A673 (cell line): ENCODE data around the gene SLC40A1. TPM values are rescaled to one million over a fixed set of nuclear protein-coding genes. Genes with fewer than 3 reads are reported as not detected.

ENCODE experiments used
- BruUV-seq: library from RNA; stranded (reverse); fragments of 400-500 nt; replicated peaks from 2 replicates; lab custom pipeline; 2021; lab: Mats Ljungman, UMichigan
- CTCF ChIA-PET: fragments of 300-600 bp; sonication (Branson Sonifier 250); formaldehyde crosslinking; loops from one replicate; lab custom pipeline; 2022; ENCODE audit warnings: antibody characterized with exemption; lab: Charles Lee
- POLR2A ChIA-PET: fragments of 300-600 bp; sonication (Branson Sonifier 250); formaldehyde crosslinking; loops from one replicate; lab custom pipeline; 2022; ENCODE audit warnings: antibody characterized with exemption; ENCODE audit not compliant: low non-redundant PET; lab: Charles Lee
- DNase-seq: peaks from one replicate; pipeline ENCODE4 v3.0.0-alpha.2; 2015; ENCODE audit warnings: low spot score
- H3K27ac ChIP-seq: fragments of 200-600 bp; sonication (generic); 2 replicates; pipeline ENCODE4 v1.5.1; 2016; ENCODE audit warnings: mixed run types, low read depth, mild to moderate bottlenecking, mixed read lengths, antibody characterized with exemption, low read length; ENCODE audit not compliant: poor library complexity, severe bottlenecking
- H3K27me3 ChIP-seq: fragments of 200-600 bp; sonication (generic); replicated peaks from 2 replicates; pipeline ENCODE4 v1.6.1; 2017; ENCODE audit warnings: mixed run types, low read depth, mild to moderate bottlenecking, mixed read lengths, antibody characterized with exemption, low read length; ENCODE audit not compliant: insufficient read depth, poor library complexity
- H3K36me3 ChIP-seq: fragments of 200-600 bp; sonication (generic); 2 replicates; pipeline ENCODE4 v1.6.1; 2016; ENCODE audit warnings: mixed run types, mild to moderate bottlenecking, mixed read lengths, antibody characterized with exemption, low read length; ENCODE audit not compliant: insufficient read depth, poor library complexity, severe bottlenecking
- H3K4me1 ChIP-seq: fragments of 200-600 bp; sonication (generic); 2 replicates; pipeline ENCODE4 v1.6.1; 2017; ENCODE audit warnings: mixed run types, mild to moderate bottlenecking, mixed read lengths, antibody characterized with exemption, low read length; ENCODE audit not compliant: insufficient read depth, poor library complexity, severe bottlenecking
- H3K4me3 ChIP-seq: fragments of 200-600 bp; sonication (generic); 2 replicates; pipeline ENCODE4 v1.5.1; 2016; ENCODE audit warnings: low read depth, mixed run types, mild to moderate bottlenecking, mixed read lengths, low read length; ENCODE audit not compliant: poor library complexity, severe bottlenecking
- H3K9me3 ChIP-seq: fragments of 200-600 bp; sonication (generic); 2 replicates; pipeline ENCODE4 v1.6.1; 2016; ENCODE audit warnings: mixed run types, low read depth, mild to moderate bottlenecking, mixed read lengths, antibody characterized with exemption, low read length; ENCODE audit not compliant: poor library complexity, severe bottlenecking
- EZH2 ChIP-seq: fragments of 200-600 bp; sonication (generic); IDR thresholded peaks from 2 replicates; pipeline ENCODE4 v1.6.1; 2017; ENCODE audit warnings: borderline replicate concordance, low read depth, mild to moderate bottlenecking, mixed read lengths, antibody characterized with exemption, low read length; ENCODE audit not compliant: poor library complexity, severe bottlenecking
- intact Hi-C: fragments of 100-400 bp; cut with micrococcal nuclease; formaldehyde crosslinking; loops from one replicate; pipeline ENCODE4 v1.10.0; 2022; ENCODE audit not compliant: unreplicated experiment
- total RNA-seq: library from RNA; stranded (reverse); gene quantifications from 2 replicates; pipeline ENCODE4 v1.2.3, GENCODE V29; 2021
- TF ChIP-seq, protein P1 (sequence below): fragments of 300-800, 200-600 bp; sonication (generic); conservative IDR thresholded peaks from 2 replicates; pipeline ENCODE4 v1.5.1; 2017; ENCODE audit warnings: low read depth, mild to moderate bottlenecking, antibody characterized with exemption, low read length, moderate library complexity, mixed read lengths

SLC40A1 gene
- total RNA-seq, 1 experiment from 2014 or later = 1.9 TPM

GRCh38 chr2:189522435-189523151, 58.0 kb downstream of the SLC40A1 start:
- intact Hi-C loops = no loop called here
- Histone ChIP-seq H3K4me3 (no peak overlapping the region), H3K27me3 (no peaks in the 10 kb centered on the region), H3K27ac (no peak overlapping the region), H3K36me3 (no peaks in the 10 kb centered on the region), H3K9me3 (no peaks in the 10 kb centered on the region), H3K4me1 (no peaks in the 10 kb centered on the region)
- no peak for DNase-seq
- ChIA-PET POLR2A (interaction anchor here (0.6 kb wide), 1 partner anchor 140 kb away, joined by 3 read pairs; no protein-coding TSS in a partner anchor), CTCF (no interaction called here)
- no peak for TF ChIP-seq EZH2
- TF ChIP-seq, protein P1, sequence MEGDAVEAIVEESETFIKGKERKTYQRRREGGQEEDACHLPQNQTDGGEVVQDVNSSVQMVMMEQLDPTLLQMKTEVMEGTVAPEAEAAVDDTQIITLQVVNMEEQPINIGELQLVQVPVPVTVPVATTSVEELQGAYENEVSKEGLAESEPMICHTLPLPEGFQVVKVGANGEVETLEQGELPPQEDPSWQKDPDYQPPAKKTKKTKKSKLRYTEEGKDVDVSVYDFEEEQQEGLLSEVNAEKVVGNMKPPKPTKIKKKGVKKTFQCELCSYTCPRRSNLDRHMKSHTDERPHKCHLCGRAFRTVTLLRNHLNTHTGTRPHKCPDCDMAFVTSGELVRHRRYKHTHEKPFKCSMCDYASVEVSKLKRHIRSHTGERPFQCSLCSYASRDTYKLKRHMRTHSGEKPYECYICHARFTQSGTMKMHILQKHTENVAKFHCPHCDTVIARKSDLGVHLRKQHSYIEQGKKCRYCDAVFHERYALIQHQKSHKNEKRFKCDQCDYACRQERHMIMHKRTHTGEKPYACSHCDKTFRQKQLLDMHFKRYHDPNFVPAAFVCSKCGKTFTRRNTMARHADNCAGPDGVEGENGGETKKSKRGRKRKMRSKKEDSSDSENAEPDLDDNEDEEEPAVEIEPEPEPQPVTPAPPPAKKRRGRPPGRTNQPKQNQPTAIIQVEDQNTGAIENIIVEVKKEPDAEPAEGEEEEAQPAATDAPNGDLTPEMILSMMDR = no peak
- no TSS peak for BruUV-seq

DNA sequence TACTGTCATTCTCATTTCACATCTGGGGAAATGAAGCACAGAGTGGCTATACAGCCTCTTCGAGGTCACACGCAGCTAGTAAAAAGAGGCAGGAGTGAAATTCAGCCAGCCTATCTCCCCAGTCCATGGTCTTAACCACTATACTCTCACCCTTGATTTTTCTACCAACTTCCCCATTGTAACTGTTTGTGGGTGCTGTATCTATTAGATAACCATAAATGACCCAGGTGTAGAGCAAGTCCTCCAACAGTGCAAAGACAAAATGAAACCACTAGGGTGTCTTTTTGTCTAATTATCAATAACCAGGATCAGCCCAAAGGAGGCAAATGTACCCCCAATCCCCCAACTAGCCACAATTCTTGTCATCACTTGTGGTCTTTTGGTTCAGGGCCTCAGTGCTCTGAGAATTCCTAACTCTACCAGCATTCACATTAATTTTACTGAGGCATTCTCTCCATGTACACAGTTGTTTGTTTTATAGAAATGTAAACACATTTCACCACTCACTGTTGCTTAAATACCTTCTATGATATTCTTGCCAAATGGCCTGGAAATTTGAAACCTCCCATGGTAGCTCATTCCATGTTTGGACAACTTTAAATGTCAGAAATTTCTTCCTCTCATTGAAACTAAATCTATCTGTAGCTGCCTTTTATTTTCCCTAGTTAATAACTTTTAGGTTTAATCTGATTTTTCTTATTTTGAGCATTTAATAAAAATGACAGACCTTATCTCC, 58.7 kb downstream of the SLC40A1 start:
- no peaks in the 10 kb centered on the region for H3K4me1 ChIP-seq
- ChIA-PET POLR2A (interaction anchor here (0.6 kb wide), 1 partner anchor 141 kb away, joined by 3 read pairs; no protein-coding TSS in a partner anchor), CTCF (no interaction called here)
- H3K4me3 ChIP-seq = no peak overlapping the region
- H3K27ac ChIP-seq = no peak overlapping the region
- no peak for DNase-seq
- BruUV-seq = no TSS peak
- H3K27me3 ChIP-seq = no peaks in the 10 kb centered on the region
- no peaks in the 10 kb centered on the region for H3K9me3 ChIP-seq
- no peaks in the 10 kb centered on the region for H3K36me3 ChIP-seq
- TF ChIP-seq, protein P1 = no peak
- no peak for TF ChIP-seq EZH2
- intact Hi-C loops = no loop called here

GRCh38 chr2:189519631-189520387, 60.8 kb downstream of the SLC40A1 start:
- intact Hi-C loops = no loop called here
- H3K4me1 ChIP-seq = no peaks in the 10 kb centered on the region
- no peaks in the 10 kb centered on the region for H3K9me3 ChIP-seq
- H3K27ac ChIP-seq = no peak overlapping the region
- no peaks in the 10 kb centered on the region for H3K27me3 ChIP-seq
- CTCF ChIA-PET = no interaction called here
- no peak overlapping the region for H3K4me3 ChIP-seq
- H3K36me3 ChIP-seq = no peaks in the 10 kb centered on the region
- no peak for TF ChIP-seq EZH2
- TF ChIP-seq, protein P1 = no peak
- POLR2A ChIA-PET = no interaction called here
- no peak for DNase-seq
- no TSS peak for BruUV-seq
